Peyer's patch (tissue), 4 donors: ENCODE results near the gene PRDX5.

ENCODE experiments used
- CTCF ChIP-seq, 6 experiments: fragments of 450-650 bp in 4 of 6; fragments of 200-600 bp in 2 of 6; sonication (generic) in 1 of 6; IDR thresholded peaks; one replicate each; pipeline ENCODE4 v1.5.1; 2017 to 2019; ENCODE audit warnings: antibody characterized with exemption in 6 of 6, mild to moderate bottlenecking in 3 of 6, moderate library complexity in 1 of 6
- POLR2A ChIP-seq, 2 donors: fragments of 450-650 bp; IDR thresholded peaks; one replicate each; pipeline ENCODE4 v1.5.1; 2017; ENCODE audit warnings: antibody characterized with exemption in 2 of 2, mild to moderate bottlenecking in 2 of 2, moderate library complexity in 2 of 2

- TF ChIP-seq POLR2A (IDR thresholded peaks at IDR 0.05): no peak
- no peak for TF ChIP-seq CTCF (IDR thresholded peaks at IDR 0.05)
These were observed 39.2 kb upstream of the PRDX5 start for GRCh38 chr11:64278576-64279190.
